NCI-H187 treated with DMSO at 0.1 percent for 48 hours (cell line): ENCODE measurements around the gene P2RY8.
"Not testable (repeated sequence)": the region's sequence is repeated elsewhere in the genome, so short reads cannot be mapped to it uniquely, and the experiment has no call there.

ENCODE experiments used
- DNase-seq: peaks from one replicate; lab custom pipeline; 2025; lab: John Stamatoyannopoulos, UW

Gene P2RY8

GRCh38 chrX:1518512-1518911 is 18.5 kb downstream of the P2RY8 start:
- DNase-seq = no peak

DNA sequence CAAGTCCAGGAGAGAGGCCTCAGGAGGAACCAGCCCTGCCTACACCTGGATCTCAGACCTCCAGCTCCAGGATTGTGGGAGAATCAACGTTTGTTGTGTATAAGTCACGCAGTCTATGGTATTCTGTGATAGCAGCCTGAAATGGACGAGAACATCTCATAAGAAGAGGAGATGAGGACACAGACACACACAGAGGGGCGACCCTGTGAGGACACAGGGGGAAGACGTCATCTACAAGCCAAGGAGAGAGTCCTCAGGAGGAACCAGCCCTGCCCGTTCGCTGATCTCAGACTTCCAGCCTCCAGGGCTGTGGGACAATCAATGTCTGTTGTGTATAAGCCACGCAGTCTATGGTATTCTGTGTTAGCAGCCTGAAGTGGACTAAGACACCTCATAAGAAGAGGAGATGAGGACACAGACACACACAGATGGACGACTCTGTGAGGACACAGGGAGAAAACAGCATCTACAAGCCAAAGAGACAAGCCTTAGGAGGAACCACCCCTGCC is 20.3 kb downstream of the P2RY8 start:
- DNase-seq = no peak

- no peak for DNase-seq
Measured at GRCh38 chrX:1511829-1512228, 25.2 kb downstream of the P2RY8 start.

DNA sequence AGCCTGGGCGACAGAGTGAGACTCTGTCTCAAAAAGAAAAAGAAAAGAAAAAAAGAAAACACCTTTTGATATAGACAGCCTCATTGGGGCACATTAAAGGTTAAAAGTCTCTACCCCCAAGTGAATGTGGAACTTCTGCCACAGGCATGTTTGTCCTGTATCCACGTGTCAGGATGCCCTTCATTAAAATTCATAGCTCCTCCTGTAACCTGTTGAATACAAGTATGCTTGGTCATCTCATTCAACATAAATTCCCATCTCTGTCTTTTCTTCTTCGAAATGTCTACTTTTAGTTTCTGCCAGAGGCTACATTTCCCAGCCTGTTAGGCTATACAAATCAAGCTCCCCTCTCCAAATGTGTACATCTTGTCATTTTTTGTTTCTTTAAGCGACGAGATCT is 25.8 kb downstream of the P2RY8 start:
- DNase-seq = no peak

GRCh38 chrX:1507511-1508463 is 29.2 kb downstream of the P2RY8 start:
- DNase-seq = no peak

- no peak for DNase-seq
Measured at GRCh38 chrX:1506916-1507315, 30.1 kb downstream of the P2RY8 start.

DNA sequence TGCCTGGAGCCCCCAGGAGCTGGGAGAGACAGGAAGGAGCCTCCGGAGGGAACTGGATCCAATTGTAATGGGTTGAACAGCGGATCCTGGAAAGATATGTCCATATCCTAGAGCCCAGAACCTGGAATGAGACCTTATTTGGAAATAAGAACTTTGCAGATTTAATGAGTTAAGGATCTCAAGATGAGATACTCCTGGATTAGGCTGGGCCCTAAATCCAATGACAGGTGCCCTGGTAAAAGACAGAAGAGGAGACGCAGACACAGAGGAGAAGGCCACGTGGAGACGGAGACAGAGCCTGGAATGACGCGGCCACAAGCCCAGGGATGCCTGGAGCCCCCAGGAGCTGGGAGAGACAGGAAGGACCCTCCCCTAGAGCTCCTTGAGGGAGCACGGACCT is 34.1 kb downstream of the P2RY8 start:
- DNase-seq = no peak

DNA sequence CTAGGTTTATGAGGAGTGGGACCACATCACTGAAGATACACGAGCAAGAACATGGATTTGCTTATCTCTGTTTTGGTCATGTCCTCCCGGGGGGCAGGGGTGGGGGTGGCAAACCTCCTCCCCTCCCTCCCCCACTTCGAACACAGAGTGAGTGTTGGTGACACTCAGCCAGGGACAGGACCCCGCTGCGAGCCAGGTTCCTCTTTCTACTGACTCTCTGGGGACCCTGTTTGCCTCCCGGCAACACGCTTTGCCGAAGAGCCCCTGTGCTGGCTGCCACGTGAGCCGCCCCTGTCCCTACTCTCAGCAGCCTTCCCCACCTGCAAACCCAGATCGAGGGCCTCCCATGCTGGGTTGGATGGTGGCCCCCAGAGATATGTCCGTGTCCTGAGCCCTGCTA is 34.7 kb downstream of the P2RY8 start:
- DNase-seq = no peak

- no peak for DNase-seq
Measured at GRCh38 chrX:1500701-1501624, 36.0 kb downstream of the P2RY8 start.

- no peak for DNase-seq
Measured at GRCh38 chrX:1496076-1496475, 40.9 kb downstream of the P2RY8 start.

DNA sequence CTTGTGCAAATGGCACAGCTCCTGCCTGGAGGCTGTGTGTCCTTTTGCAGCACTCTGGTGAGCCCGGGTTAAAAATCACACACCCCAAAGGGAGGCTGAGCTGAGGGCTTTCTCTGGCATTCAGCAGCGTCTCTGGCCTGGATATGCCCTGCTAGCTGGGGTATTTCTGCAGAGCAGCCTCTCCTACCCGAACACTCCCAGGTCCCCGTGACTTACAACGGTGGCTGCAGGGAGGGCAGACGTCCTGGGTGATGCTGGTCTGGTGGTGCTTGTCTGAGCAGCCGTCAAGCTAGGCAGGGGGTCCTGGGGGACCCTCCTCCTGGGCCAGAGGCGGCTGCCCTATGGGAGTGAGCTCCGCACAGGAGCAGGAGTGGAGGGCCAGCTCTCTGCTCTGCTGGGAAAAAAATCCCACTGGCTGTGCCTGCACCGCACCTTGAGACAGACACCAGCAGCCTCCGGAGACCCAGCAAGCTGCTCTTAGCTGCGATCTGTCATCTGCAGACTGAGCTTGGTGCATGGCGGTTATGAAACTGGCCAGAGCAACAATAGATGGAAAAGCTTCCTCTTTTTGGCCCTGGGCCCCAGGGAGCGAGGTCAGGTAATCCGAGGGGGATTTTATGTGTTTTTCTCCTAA is 43.0 kb downstream of the P2RY8 start:
- DNase-seq = no peak

DNA sequence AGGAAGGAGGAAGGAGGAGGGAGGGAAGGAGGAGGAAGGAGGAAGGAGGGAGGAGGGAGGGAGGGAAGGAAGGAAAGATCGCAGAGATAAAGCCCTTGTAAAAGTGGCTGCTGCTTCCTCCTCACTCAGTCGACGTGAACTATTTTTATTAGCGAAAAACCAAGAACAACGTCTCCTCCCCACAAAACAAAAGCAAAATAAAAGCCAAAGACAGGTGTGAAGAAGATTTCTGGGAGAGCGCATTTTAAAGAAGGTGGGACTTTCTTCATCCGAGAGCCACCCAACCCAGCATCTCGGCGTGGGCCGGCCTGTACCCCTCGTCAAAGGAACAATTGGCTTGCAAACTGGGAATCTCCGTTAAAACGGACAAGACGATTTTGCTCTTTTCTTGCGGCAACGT is 43.6 kb downstream of the P2RY8 start:
- no peak for DNase-seq

GRCh38 chrX:1492421-1493012 is 44.5 kb downstream of the P2RY8 start:
- DNase-seq = no peak

DNA sequence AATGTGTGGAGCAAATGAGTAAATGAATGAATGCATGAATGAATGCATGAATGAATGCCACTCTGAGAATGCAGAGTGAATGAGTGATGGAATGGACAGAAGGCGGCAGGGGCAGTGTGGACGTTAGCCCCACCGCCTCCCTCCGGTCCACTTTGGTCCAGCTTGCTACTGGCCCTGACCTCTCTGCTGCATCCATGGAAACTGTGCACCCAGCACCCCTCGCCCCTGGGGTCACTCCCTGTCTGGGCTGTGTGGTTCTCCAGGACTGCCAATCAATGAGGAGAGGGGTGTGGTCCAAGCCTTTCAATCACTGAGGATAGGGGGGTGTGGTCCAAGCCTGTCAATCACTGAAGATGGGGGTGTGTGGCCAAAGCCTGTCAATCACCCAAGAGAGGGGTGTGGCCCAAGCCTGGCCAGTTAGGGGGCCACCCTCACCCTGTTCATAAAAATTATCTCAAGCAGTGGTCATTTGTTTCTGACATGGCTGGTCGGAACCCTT is 45.1 kb downstream of the P2RY8 start:
- DNase-seq = no peak

GRCh38 chrX:1491248-1491647 is 45.7 kb downstream of the P2RY8 start:
- DNase-seq = not testable (repeated sequence)

- DNase-seq = not testable (repeated sequence)
Measured at GRCh38 chrX:1490723-1491122, 46.3 kb downstream of the P2RY8 start.

DNA sequence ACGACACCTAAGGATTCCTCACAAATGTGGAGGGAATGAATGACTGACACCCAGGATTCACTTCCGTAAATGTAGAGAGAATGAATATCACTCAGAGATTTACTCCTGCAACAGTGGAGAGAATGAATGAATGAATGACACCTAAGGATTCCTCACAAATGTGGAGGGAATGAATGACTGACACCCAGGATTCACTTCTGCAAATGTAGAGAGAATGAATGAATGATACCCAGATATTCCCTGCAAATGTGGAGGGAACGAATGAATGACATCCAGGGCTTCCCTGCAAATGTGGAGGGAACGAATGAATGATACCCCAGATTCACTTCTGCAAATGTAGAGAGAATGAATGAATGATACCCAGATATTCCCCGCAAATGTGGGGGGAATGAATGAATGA is 47.6 kb downstream of the P2RY8 start:
- DNase-seq = not testable (repeated sequence)

DNA sequence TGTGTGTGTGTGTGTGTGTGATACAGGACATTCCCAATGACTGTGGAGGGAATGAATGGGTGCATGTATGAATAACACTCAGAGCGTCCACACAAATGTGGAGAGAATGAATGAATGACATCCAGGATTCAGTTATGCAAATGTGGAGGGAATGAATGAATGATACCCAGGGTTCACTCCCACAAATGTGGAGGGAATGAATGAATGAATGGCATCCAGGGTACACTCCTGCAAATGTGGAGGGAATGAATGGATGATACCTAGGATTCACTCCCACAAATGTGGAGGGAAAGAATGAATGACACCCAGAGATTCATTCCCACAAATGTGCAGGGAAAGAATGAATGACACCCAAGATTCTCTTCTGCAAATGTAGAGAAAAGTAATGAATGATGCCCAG is 48.2 kb downstream of the P2RY8 start:
- no peak for DNase-seq

DNA sequence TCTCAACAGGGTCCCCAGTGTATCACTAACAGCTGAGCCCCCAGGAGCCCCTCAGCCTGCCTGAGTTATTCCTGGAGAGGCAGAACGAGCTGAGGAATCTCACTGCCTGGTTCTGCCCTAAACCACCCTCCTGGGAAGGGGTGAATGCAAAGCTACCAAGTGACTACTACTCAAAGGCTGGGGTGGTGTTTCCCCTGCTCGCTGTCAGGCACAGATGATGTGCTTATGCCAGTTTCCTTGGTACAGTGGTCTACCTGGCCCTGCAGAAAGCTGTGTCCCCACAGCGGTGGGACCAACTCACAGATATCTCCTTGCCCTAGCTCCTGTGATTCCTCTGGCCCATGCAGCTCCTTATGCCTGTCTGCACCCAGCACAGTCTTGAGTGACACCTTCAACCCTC is 48.8 kb downstream of the P2RY8 start:
- DNase-seq = no peak

GRCh38 chrX:1487401-1487800 is 49.6 kb downstream of the P2RY8 start:
- DNase-seq = no peak

DNA sequence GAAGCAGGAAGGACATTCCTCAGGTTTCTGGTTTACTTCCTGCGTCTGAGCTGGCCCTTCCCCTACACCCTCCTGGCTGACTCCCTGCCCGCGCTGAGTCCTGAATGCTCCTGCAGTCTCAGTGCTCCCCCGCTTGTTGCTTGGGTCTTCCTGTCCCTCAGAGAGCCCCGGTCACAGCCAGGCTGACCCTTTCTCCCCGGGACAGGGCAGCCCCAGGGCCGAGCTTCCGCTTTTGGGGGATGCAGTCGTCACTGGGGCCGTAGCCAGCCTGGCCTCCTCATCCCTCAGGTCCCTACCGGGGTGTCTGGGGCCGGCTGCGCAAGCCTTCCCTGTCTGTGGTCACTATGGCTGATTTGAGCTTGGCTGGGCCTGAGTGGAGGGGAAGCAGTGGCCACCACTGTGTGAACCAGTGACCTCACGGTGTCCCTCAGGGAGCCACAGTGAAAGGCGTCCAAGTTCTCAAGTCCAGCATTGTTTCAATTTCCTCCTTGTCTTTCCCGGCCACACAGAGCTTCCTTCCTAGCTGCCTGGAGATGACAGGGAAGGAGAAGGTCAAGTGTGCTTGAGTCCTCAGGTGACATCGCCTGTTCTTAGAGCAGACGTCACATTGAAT is 50.1 kb downstream of the P2RY8 start:
- DNase-seq = no peak
